ENCODE results near the gene CLEC16A.

The CLEC16A gene

GRCh38 chr16:11072420-11073153 lies 128.2 kb downstream of the CLEC16A start:
- TF ChIP-seq Cebpa-rat (IDR thresholded peaks at IDR 0.05): no peak
- H3K36me3 ChIP-seq: peaks cover 48% of the 10 kb centered on the region
- H3K27me3 ChIP-seq: no peaks in the 10 kb centered on the region
- H3K4me1 ChIP-seq: peaks cover 34% of the 10 kb centered on the region
- peaks cover 12% of the 10 kb centered on the region; the same call in 1 of the 2 replicates for H4K20me1 ChIP-seq
- no peak overlapping the region for H3K9ac ChIP-seq
- no peak overlapping the region for H3K4me3 ChIP-seq
- H3K4me2 ChIP-seq: peak overlapping the region; percentile 46
- no peaks in the 10 kb centered on the region for H3K9me3 ChIP-seq
- no peak overlapping the region for H3K27ac ChIP-seq

- Histone ChIP-seq H3K4me1 (peaks cover 44% of the 10 kb centered on the region), H3K27me3 (no peaks in the 10 kb centered on the region), H3K36me3 (peaks cover 45% of the 10 kb centered on the region), H3K9me3 (no peaks in the 10 kb centered on the region), H3K4me2 (peak overlapping the region; percentile 46; the same call in 1 of the 2 replicates), H3K27ac (no peak overlapping the region), H3K9ac (no peak overlapping the region), H3K4me3 (no peak overlapping the region), H4K20me1 (peaks cover 13% of the 10 kb centered on the region; the same call in 1 of the 2 replicates)
- no peak for TF ChIP-seq Cebpa-rat (IDR thresholded peaks at IDR 0.05)
These were observed 129.1 kb downstream of the CLEC16A start for GRCh38 chr16:11073407-11073999.

- Histone ChIP-seq H3K9ac (no peak overlapping the region), H4K20me1 (peaks cover 17% of the 10 kb centered on the region; the same call in 1 of the 2 replicates), H3K4me3 (no peak overlapping the region), H3K4me1 (peaks cover 45% of the 10 kb centered on the region), H3K27me3 (no peaks in the 10 kb centered on the region), H3K4me2 (no peak overlapping the region), H3K27ac (no peak overlapping the region), H3K9me3 (no peaks in the 10 kb centered on the region), H3K36me3 (peaks cover 45% of the 10 kb centered on the region)
- no peak for TF ChIP-seq Cebpa-rat (IDR thresholded peaks at IDR 0.05)
These were observed 129.8 kb downstream of the CLEC16A start for GRCh38 chr16:11074131-11074530.

GRCh38 chr16:11075163-11075562 lies 130.8 kb downstream of the CLEC16A start:
- peaks cover 17% of the 10 kb centered on the region; the same call in 1 of the 2 replicates for H4K20me1 ChIP-seq
- no peak overlapping the region for H3K4me3 ChIP-seq
- H3K4me1 ChIP-seq: peaks cover 45% of the 10 kb centered on the region
- H3K9me3 ChIP-seq: no peaks in the 10 kb centered on the region
- H3K36me3 ChIP-seq: peaks cover 52% of the 10 kb centered on the region
- H3K27me3 ChIP-seq: no peaks in the 10 kb centered on the region
- no peak overlapping the region for H3K9ac ChIP-seq
- no peak overlapping the region for H3K27ac ChIP-seq
- no peak for TF ChIP-seq Cebpa-rat (IDR thresholded peaks at IDR 0.05)
- no peak overlapping the region for H3K4me2 ChIP-seq

- no peak overlapping the region for H3K9ac ChIP-seq
- H3K36me3 ChIP-seq: peaks cover 59% of the 10 kb centered on the region
- no peaks in the 10 kb centered on the region for H3K9me3 ChIP-seq
- H3K27me3 ChIP-seq: no peaks in the 10 kb centered on the region
- peak overlapping the region; percentile 31; the same call in 1 of the 2 replicates for H3K4me2 ChIP-seq
- TF ChIP-seq Cebpa-rat (IDR thresholded peaks at IDR 0.05): no peak
- H3K4me3 ChIP-seq: no peak overlapping the region
- peaks cover 17% of the 10 kb centered on the region; the same call in 1 of the 2 replicates for H4K20me1 ChIP-seq
- H3K4me1 ChIP-seq: peaks cover 45% of the 10 kb centered on the region
- peak overlapping the region; percentile 19; the same call in 1 of the 2 replicates for H3K27ac ChIP-seq
These were observed 132.1 kb downstream of the CLEC16A start for GRCh38 chr16:11076259-11077018.

- Histone ChIP-seq H3K4me3 (no peak overlapping the region), H3K27ac (no peak overlapping the region), H3K9ac (no peak overlapping the region), H3K27me3 (no peaks in the 10 kb centered on the region), H3K9me3 (no peaks in the 10 kb centered on the region), H4K20me1 (0 out of 2 replicates have a peak, but pooled peaks cover 8% of the 10 kb centered on the region), H3K36me3 (peaks cover 66% of the 10 kb centered on the region), H3K4me2 (no peak overlapping the region), H3K4me1 (peaks cover 35% of the 10 kb centered on the region)
- TF ChIP-seq Cebpa-rat (IDR thresholded peaks at IDR 0.05): no peak
These were observed 134.6 kb downstream of the CLEC16A start for GRCh38 chr16:11078812-11079459.

GRCh38 chr16:11079652-11080187 lies 135.4 kb downstream of the CLEC16A start:
- Histone ChIP-seq H3K27ac (no peak overlapping the region), H3K4me3 (no peak overlapping the region), H3K9me3 (no peaks in the 10 kb centered on the region), H3K27me3 (no peaks in the 10 kb centered on the region), H3K4me1 (peaks cover 35% of the 10 kb centered on the region), H3K4me2 (no peak overlapping the region), H4K20me1 (0 out of 2 replicates have a peak, but pooled peaks cover 10% of the 10 kb centered on the region), H3K36me3 (peaks cover 72% of the 10 kb centered on the region), H3K9ac (no peak overlapping the region)
- no peak for TF ChIP-seq Cebpa-rat (IDR thresholded peaks at IDR 0.05)

GRCh38 chr16:11080327-11080967 lies 136.1 kb downstream of the CLEC16A start:
- Histone ChIP-seq H3K9me3 (no peaks in the 10 kb centered on the region), H3K27ac (no peak overlapping the region), H3K4me1 (peaks cover 35% of the 10 kb centered on the region), H3K27me3 (no peaks in the 10 kb centered on the region), H3K36me3 (peaks cover 79% of the 10 kb centered on the region), H4K20me1 (0 out of 2 replicates have a peak, but pooled peaks cover 10% of the 10 kb centered on the region), H3K4me3 (no peak overlapping the region), H3K9ac (no peak overlapping the region), H3K4me2 (no peak overlapping the region)
- TF ChIP-seq Cebpa-rat (IDR thresholded peaks at IDR 0.05): no peak

Measured in BLaER1 (cell line).